Neural progenitor cell (in vitro differentiated cells): ENCODE measurements around the gene VPS35.

Experiments
- CTCF ChIP-seq: fragments of 200-600 bp; sonication (generic); IDR thresholded peaks from 2 replicates; pipeline ENCODE4 v1.5.1; 2017; ENCODE audit warnings: antibody characterized with exemption, mild to moderate bottlenecking
- EZH2 ChIP-seq: fragments of 200-600 bp; sonication (generic); IDR thresholded peaks from 2 replicates; pipeline ENCODE4 v1.6.1; 2017; ENCODE audit warnings: antibody characterized with exemption, mild to moderate bottlenecking, moderate library complexity
- EZH2phosphoT487 ChIP-seq: fragments of 200-600 bp; sonication (generic); IDR thresholded peaks from 2 replicates; pipeline ENCODE4 v1.6.1; 2017; ENCODE audit warnings: antibody characterized with exemption

DNA sequence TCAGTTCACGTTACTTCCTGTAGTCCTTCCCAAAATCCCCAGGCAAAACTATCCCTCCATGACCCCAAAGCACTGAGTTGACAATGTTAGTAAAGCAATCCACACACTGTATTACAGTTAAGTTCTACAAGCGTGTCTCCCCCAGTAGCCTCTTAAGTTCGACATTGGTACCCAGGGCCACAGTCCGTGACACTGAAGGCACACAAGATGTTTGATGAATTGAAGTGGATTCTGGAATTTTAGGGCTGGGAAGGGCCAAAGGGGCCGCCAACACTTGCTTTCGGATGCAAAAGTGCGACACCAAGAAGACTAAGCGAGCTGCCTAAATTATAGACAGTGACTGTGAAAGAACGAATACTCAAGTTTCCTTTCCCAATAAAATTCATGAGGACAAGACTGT, 1.5 kb downstream of the VPS35 start:
- TF ChIP-seq CTCF, result no peak
- no peak for TF ChIP-seq EZH2phosphoT487
- no peak for TF ChIP-seq EZH2
